ENCODE measurements around the gene PHACTR3.

The PHACTR3 gene

GRCh38 chr20:59631751-59632540 lies 27.6 kb downstream of the PHACTR3 start:
- H3K9ac ChIP-seq (ENCODE audit: low read length): no peak overlapping the region
- H3K36me3 ChIP-seq (ENCODE audit: control insufficient read depth, insufficient read depth, low read length): no peaks in the 10 kb centered on the region
- no peaks in the 10 kb centered on the region for H3K4me1 ChIP-seq (ENCODE audit: control insufficient read depth, insufficient read depth, low read length)
- H3K4me3 ChIP-seq (ENCODE audit: low read length): no peak overlapping the region
- H3K27me3 ChIP-seq (ENCODE audit: control insufficient read depth, insufficient read depth, low read length): peaks cover 4% of the 10 kb centered on the region
- no peaks in the 10 kb centered on the region for H3K9me3 ChIP-seq (ENCODE audit: control insufficient read depth, low read length)

GRCh38 chr20:59632541-59633113 lies 28.3 kb downstream of the PHACTR3 start:
- Histone ChIP-seq H3K9ac (ENCODE audit: low read length) (no peak overlapping the region), H3K36me3 (ENCODE audit: control insufficient read depth, insufficient read depth, low read length) (no peaks in the 10 kb centered on the region), H3K9me3 (ENCODE audit: control insufficient read depth, low read length) (no peaks in the 10 kb centered on the region), H3K27me3 (ENCODE audit: control insufficient read depth, insufficient read depth, low read length) (peaks cover 4% of the 10 kb centered on the region), H3K4me1 (ENCODE audit: control insufficient read depth, insufficient read depth, low read length) (no peaks in the 10 kb centered on the region), H3K4me3 (ENCODE audit: low read length) (no peak overlapping the region)

- Histone ChIP-seq H3K36me3 (ENCODE audit: control insufficient read depth, insufficient read depth, low read length) (no peaks in the 10 kb centered on the region), H3K4me1 (ENCODE audit: control insufficient read depth, insufficient read depth, low read length) (no peaks in the 10 kb centered on the region), H3K9me3 (ENCODE audit: control insufficient read depth, low read length) (no peaks in the 10 kb centered on the region), H3K9ac (ENCODE audit: low read length) (no peak overlapping the region), H3K4me3 (ENCODE audit: low read length) (no peak overlapping the region), H3K27me3 (ENCODE audit: control insufficient read depth, insufficient read depth, low read length) (peaks cover 4% of the 10 kb centered on the region)
Observed at GRCh38 chr20:59633656-59634251, 29.4 kb downstream of the PHACTR3 start.

GRCh38 chr20:59634435-59635005 lies 30.2 kb downstream of the PHACTR3 start:
- H3K4me3 ChIP-seq (ENCODE audit: low read length): no peak overlapping the region
- H3K9me3 ChIP-seq (ENCODE audit: control insufficient read depth, low read length): no peaks in the 10 kb centered on the region
- no peak overlapping the region for H3K9ac ChIP-seq (ENCODE audit: low read length)
- H3K4me1 ChIP-seq (ENCODE audit: control insufficient read depth, insufficient read depth, low read length): no peaks in the 10 kb centered on the region
- peaks cover 4% of the 10 kb centered on the region for H3K27me3 ChIP-seq (ENCODE audit: control insufficient read depth, insufficient read depth, low read length)
- no peaks in the 10 kb centered on the region for H3K36me3 ChIP-seq (ENCODE audit: control insufficient read depth, insufficient read depth, low read length)

GRCh38 chr20:59636766-59637370 lies 32.5 kb downstream of the PHACTR3 start:
- H3K27me3 ChIP-seq (ENCODE audit: control insufficient read depth, insufficient read depth, low read length): no peaks in the 10 kb centered on the region
- no peaks in the 10 kb centered on the region for H3K9me3 ChIP-seq (ENCODE audit: control insufficient read depth, low read length)
- no peaks in the 10 kb centered on the region for H3K4me1 ChIP-seq (ENCODE audit: control insufficient read depth, insufficient read depth, low read length)
- no peak overlapping the region for H3K4me3 ChIP-seq (ENCODE audit: low read length)
- H3K9ac ChIP-seq (ENCODE audit: low read length): no peak overlapping the region
- no peaks in the 10 kb centered on the region for H3K36me3 ChIP-seq (ENCODE audit: control insufficient read depth, insufficient read depth, low read length)

DNA sequence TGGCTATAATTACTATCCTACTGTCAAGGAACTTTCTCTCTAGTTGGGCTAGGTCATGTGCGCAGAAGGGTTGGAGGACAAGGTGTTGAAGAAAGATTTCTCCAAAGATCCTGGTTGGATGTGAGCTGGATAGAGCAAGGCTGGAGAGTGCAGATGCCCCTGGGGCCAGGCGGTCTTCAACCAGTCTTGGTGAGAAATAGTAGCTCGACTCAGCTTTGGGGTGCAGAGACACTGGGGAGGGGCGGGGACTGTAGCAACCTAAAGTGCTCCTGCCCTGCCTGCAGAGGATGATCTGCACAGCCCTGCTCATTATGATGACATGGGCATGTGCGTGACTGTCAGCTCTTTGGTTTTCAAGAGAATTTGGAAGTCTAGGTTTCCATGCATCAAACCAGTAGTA lies 35.9 kb downstream of the PHACTR3 start:
- no peaks in the 10 kb centered on the region for H3K4me1 ChIP-seq (ENCODE audit: control insufficient read depth, insufficient read depth, low read length)
- no peaks in the 10 kb centered on the region for H3K27me3 ChIP-seq (ENCODE audit: control insufficient read depth, insufficient read depth, low read length)
- no peaks in the 10 kb centered on the region for H3K36me3 ChIP-seq (ENCODE audit: control insufficient read depth, insufficient read depth, low read length)
- no peak overlapping the region for H3K4me3 ChIP-seq (ENCODE audit: low read length)
- H3K9me3 ChIP-seq (ENCODE audit: control insufficient read depth, low read length): no peaks in the 10 kb centered on the region
- no peak overlapping the region for H3K9ac ChIP-seq (ENCODE audit: low read length)

- Histone ChIP-seq H3K9ac (ENCODE audit: low read length) (no peak overlapping the region), H3K9me3 (ENCODE audit: control insufficient read depth, low read length) (no peaks in the 10 kb centered on the region), H3K4me3 (ENCODE audit: low read length) (no peak overlapping the region), H3K27me3 (ENCODE audit: control insufficient read depth, insufficient read depth, low read length) (no peaks in the 10 kb centered on the region), H3K4me1 (ENCODE audit: control insufficient read depth, insufficient read depth, low read length) (no peaks in the 10 kb centered on the region), H3K36me3 (ENCODE audit: control insufficient read depth, insufficient read depth, low read length) (no peaks in the 10 kb centered on the region)
Observed at GRCh38 chr20:59643615-59644061, 39.3 kb downstream of the PHACTR3 start.

DNA sequence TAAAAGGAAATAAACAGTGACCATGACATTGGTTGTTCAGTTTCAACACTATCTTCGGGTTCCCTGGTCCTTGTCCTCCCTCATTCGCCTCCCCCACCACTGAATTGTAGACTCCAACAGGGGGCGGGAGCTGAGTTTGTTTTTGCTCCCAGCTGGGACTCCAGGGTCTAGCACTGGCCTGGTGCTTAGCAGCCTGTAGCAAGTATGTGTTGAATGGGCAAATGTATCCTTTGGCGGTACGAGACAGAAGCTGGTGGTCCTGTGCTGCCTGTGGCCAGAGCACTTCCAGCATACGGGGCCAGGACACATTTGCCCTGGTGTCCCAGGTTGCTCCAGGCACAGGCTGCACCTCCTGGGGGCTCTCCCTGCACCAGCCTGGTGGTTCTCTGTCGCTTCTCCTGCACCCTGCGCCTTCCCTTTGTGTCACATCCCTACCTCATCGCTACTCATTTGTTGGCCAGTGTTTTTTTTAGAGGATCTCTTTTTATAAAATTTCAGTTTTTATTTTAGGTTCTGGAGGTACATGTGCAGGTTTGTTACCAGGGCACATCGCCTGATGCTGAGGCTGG lies 40.1 kb downstream of the PHACTR3 start:
- Histone ChIP-seq H3K9ac (ENCODE audit: low read length) (no peak overlapping the region), H3K27me3 (ENCODE audit: control insufficient read depth, insufficient read depth, low read length) (no peaks in the 10 kb centered on the region), H3K4me1 (ENCODE audit: control insufficient read depth, insufficient read depth, low read length) (no peaks in the 10 kb centered on the region), H3K9me3 (ENCODE audit: control insufficient read depth, low read length) (no peaks in the 10 kb centered on the region), H3K36me3 (ENCODE audit: control insufficient read depth, insufficient read depth, low read length) (no peaks in the 10 kb centered on the region), H3K4me3 (ENCODE audit: low read length) (no peak overlapping the region)

DNA sequence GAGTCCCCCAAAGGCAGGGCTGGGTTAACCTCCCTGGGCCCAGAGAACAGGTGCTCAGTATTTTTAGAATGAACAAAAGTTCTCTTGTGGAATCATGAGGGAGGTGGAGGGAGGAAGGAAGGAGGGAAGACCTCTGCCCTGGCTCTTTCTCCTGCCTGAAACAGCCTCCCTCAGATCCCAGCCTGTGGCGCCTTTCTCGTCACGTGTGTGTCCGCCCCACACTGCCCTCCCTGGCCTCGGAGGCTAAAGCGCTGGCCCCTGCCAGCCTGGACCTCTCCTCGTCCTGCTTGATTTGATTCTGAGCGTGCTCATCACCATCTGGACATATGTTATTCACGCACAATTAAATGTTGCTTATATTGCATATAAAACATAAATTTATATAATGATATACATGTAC lies 40.9 kb downstream of the PHACTR3 start:
- Histone ChIP-seq H3K9me3 (ENCODE audit: control insufficient read depth, low read length) (no peaks in the 10 kb centered on the region), H3K4me3 (ENCODE audit: low read length) (no peak overlapping the region), H3K9ac (ENCODE audit: low read length) (no peak overlapping the region), H3K36me3 (ENCODE audit: control insufficient read depth, insufficient read depth, low read length) (no peaks in the 10 kb centered on the region), H3K4me1 (ENCODE audit: control insufficient read depth, insufficient read depth, low read length) (no peaks in the 10 kb centered on the region), H3K27me3 (ENCODE audit: control insufficient read depth, insufficient read depth, low read length) (no peaks in the 10 kb centered on the region)

DNA sequence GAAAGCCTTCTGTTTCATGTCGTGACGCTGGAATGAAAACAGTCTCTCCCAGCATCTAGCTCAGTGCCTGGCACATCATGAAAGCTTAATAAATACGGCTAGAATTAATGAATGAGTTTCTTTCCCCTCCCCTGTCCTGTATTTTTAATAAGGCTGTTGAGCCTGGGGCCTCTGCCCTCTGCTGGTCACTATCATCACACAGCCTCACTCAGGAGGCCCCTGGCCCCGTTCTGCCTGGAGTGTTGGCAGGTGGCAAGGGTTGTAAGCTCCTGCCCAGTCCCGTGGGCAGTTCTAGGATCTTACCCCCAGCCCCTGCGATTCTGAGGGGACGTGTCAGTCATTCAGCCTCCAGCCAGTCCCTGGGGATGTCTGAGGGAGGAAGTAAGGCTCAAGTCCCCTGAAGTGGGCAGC lies 41.4 kb downstream of the PHACTR3 start:
- H3K4me3 ChIP-seq (ENCODE audit: low read length): no peak overlapping the region
- H3K27me3 ChIP-seq (ENCODE audit: control insufficient read depth, insufficient read depth, low read length): no peaks in the 10 kb centered on the region
- H3K9me3 ChIP-seq (ENCODE audit: control insufficient read depth, low read length): no peaks in the 10 kb centered on the region
- no peaks in the 10 kb centered on the region for H3K36me3 ChIP-seq (ENCODE audit: control insufficient read depth, insufficient read depth, low read length)
- H3K4me1 ChIP-seq (ENCODE audit: control insufficient read depth, insufficient read depth, low read length): no peaks in the 10 kb centered on the region
- H3K9ac ChIP-seq (ENCODE audit: low read length): no peak overlapping the region

GRCh38 chr20:59646487-59646886 lies 42.1 kb downstream of the PHACTR3 start:
- Histone ChIP-seq H3K36me3 (ENCODE audit: control insufficient read depth, insufficient read depth, low read length) (no peaks in the 10 kb centered on the region), H3K9ac (ENCODE audit: low read length) (no peak overlapping the region), H3K4me1 (ENCODE audit: control insufficient read depth, insufficient read depth, low read length) (no peaks in the 10 kb centered on the region), H3K27me3 (ENCODE audit: control insufficient read depth, insufficient read depth, low read length) (no peaks in the 10 kb centered on the region), H3K9me3 (ENCODE audit: control insufficient read depth, low read length) (no peaks in the 10 kb centered on the region), H3K4me3 (ENCODE audit: low read length) (no peak overlapping the region)

Measured in mucosa of stomach (tissue), 1 donor.